Fibroblast of villous mesenchyme (primary cell): ENCODE measurements around the gene HTRA2. TPM values are rescaled to one million over a fixed set of nuclear protein-coding genes. Genes with fewer than 3 reads are reported as not detected.

Source experiments
- DNase-seq: peaks from one replicate; pipeline ENCODE4 v3.0.0-alpha.2; 2010; ENCODE audit warnings: low read depth
- H3K4me3 ChIP-seq: 2 replicates; pipeline ENCODE4 v1.5.1; 2011; ENCODE audit warnings: low read depth, mild to moderate bottlenecking, low read length
- CTCF ChIP-seq: IDR thresholded peaks from 2 replicates; pipeline ENCODE4 v1.5.1; 2012; ENCODE audit warnings: low read depth, mild to moderate bottlenecking, low read length; ENCODE audit not compliant: insufficient read depth
- total RNA-seq: library from RNA; depleted of rRNA; stranded (reverse); fragments of >200 nt; gene quantifications from 2 replicates; pipeline ENCODE4 v1.2.3, GENCODE V29; 2012

The HTRA2 gene
- total RNA-seq, 1 donor, result 40.2 TPM

GRCh38 chr2:74488643-74489481 is 40.9 kb upstream of the HTRA2 start:
- no peak for TF ChIP-seq CTCF
- DNase-seq, result no peak
- no peak overlapping the region for H3K4me3 ChIP-seq

GRCh38 chr2:74489906-74490305 is 39.8 kb upstream of the HTRA2 start:
- TF ChIP-seq CTCF, result no peak
- H3K4me3 ChIP-seq, result no peak overlapping the region
- DNase-seq, result no peak

- DNase-seq, result no peak
- TF ChIP-seq CTCF, result no peak
- no peak overlapping the region for H3K4me3 ChIP-seq
Measured at GRCh38 chr2:74491648-74492544, 37.8 kb upstream of the HTRA2 start.

- DNase-seq, result no peak
- no peak overlapping the region for H3K4me3 ChIP-seq
- TF ChIP-seq CTCF, result no peak
Measured at GRCh38 chr2:74493546-74493945, 36.2 kb upstream of the HTRA2 start.

GRCh38 chr2:74495440-74495839 is 34.3 kb upstream of the HTRA2 start:
- H3K4me3 ChIP-seq, result no peak overlapping the region

More at GRCh38 chr2:74495440-74495839, 34.3 kb upstream of the HTRA2 start:
- no peak for TF ChIP-seq CTCF
- no peak for DNase-seq
